Spleen (tissue), 7 donors: ENCODE data around the gene INSR.

Experiments
- POLR2A ChIP-seq, 3 donors: fragments of 450-650 bp; IDR thresholded peaks; one replicate each; pipeline ENCODE4 v1.5.1; 2017; ENCODE audit warnings: antibody characterized with exemption in 3 of 3, mild to moderate bottlenecking in 1 of 3
- TF ChIP-seq, protein P1 (sequence below), 11 experiments: fragments of 200-600 bp in 7 of 11; fragments of 450-650 bp in 4 of 11; sonication (generic) in 4 of 11; IDR thresholded peaks in 8 of 11; conservative IDR thresholded peaks in 3 of 11; 1 replicate in 7 of 11; 2 replicates in 4 of 11; pipeline versions ENCODE4 v1.4.0 to v1.8.0; 2016 to 2021; ENCODE audit warnings: antibody characterized with exemption in 11 of 11, inconsistent platforms in 4 of 11, mild to moderate bottlenecking in 1 of 11
- donor health status: DM: no; HTN: no; CAD: no; lungs with moderate emphysema.
- donor health status: DM: no; HTN: no; CAD: no.
- donor health status: DM: no; HTN: no; CAD: no.

DNA sequence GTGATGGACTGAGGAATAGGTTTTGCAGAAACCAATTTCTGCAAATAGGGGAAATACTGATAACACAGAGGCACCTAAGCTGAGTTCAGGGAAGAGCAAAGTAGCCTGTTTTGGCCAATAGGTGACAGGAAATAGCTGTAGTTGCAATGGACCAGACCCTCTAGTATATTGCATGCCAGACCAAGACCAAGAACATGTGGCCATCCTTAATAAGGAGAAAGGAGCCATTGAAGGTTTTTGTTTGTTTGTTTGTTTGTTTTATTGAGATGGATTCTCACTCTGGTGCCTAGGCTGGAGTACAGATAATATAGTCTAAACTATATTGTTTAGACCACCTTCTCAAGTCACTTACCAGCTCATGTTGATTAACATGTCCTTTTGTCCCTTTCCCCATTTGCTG, 123.2 kb downstream of the INSR start:
- TF ChIP-seq, protein P1, sequence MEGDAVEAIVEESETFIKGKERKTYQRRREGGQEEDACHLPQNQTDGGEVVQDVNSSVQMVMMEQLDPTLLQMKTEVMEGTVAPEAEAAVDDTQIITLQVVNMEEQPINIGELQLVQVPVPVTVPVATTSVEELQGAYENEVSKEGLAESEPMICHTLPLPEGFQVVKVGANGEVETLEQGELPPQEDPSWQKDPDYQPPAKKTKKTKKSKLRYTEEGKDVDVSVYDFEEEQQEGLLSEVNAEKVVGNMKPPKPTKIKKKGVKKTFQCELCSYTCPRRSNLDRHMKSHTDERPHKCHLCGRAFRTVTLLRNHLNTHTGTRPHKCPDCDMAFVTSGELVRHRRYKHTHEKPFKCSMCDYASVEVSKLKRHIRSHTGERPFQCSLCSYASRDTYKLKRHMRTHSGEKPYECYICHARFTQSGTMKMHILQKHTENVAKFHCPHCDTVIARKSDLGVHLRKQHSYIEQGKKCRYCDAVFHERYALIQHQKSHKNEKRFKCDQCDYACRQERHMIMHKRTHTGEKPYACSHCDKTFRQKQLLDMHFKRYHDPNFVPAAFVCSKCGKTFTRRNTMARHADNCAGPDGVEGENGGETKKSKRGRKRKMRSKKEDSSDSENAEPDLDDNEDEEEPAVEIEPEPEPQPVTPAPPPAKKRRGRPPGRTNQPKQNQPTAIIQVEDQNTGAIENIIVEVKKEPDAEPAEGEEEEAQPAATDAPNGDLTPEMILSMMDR (IDR thresholded peaks at IDR 0.05 in 8 of 11, conservative IDR thresholded peaks at IDR 0.05 in 3 of 11), result no peak
- TF ChIP-seq POLR2A (IDR thresholded peaks at IDR 0.05), result no peak
